SK-N-SH (cell line): ENCODE data around the gene RCE1. TPM values are rescaled to one million over a fixed set of nuclear protein-coding genes. Genes with fewer than 3 reads are reported as not detected.

Source experiments
- CTCF ChIA-PET: fragments of 300-600, 350-600 bp; formaldehyde crosslinking; extraction: SDS; loops from one replicate; lab custom pipeline; 2021; lab: Yijun Ruan, JAX
- POLR2A ChIA-PET: fragments of 350-600 bp; sonication (Branson Sonifier 250); formaldehyde crosslinking; extraction: SDS; loops from one replicate; lab custom pipeline; 2020; ENCODE audit warnings: antibody characterized with exemption, inconsistent platforms; lab: Yijun Ruan, JAX
- DNase-seq: peaks from one replicate; pipeline ENCODE4 v3.0.0; 2012
- H2AFZ ChIP-seq: fragments of 200-600 bp; sonication (generic); 2 replicates; pipeline ENCODE4 v1.8.1; 2016; ENCODE audit warnings: antibody characterized with exemption, mild to moderate bottlenecking, low read depth
- H3F3A ChIP-seq: fragments of 200-600 bp; sonication (generic); replicated peaks from 2 replicates; pipeline ENCODE3; 2016; ENCODE audit warnings: antibody characterized with exemption, mild to moderate bottlenecking; ENCODE audit not compliant: insufficient read depth
- H3K27ac ChIP-seq, 2 experiments: fragments of 200-500 bp in 1 of 2; fragments of 200-600 bp in 1 of 2; sonication (Bioruptor generic) in 1 of 2; sonication (generic), shearing (Covaris generic) in 1 of 2; 2 replicates each; pipeline versions ENCODE4 v1.5.1 to v1.6.1; 2014 to 2016; ENCODE audit warnings: low read depth in 2 of 2, inconsistent platforms in 1 of 2, low read length in 1 of 2, mild to moderate bottlenecking in 1 of 2, mixed read lengths in 1 of 2
- H3K27me3 ChIP-seq: fragments of 200-600 bp; sonication (generic), shearing (Covaris generic); 2 replicates; pipeline ENCODE4 v1.6.1; 2016; ENCODE audit warnings: mixed run types; ENCODE audit not compliant: insufficient read depth
- H3K36me3 ChIP-seq, 2 experiments: fragments of 200-500 bp in 1 of 2; fragments of 200-600 bp in 1 of 2; sonication (Bioruptor generic) in 1 of 2; sonication (generic) in 1 of 2; replicated peaks in 1 of 2; 2 replicates each; pipeline versions ENCODE3 to v1.5.1; 2014 to 2016; ENCODE audit warnings: low read length in 1 of 2, mild to moderate bottlenecking in 1 of 2; ENCODE audit not compliant: insufficient read depth in 2 of 2, control insufficient read depth in 1 of 2
- H3K4me1 ChIP-seq, 2 experiments: fragments of 200-500 bp in 1 of 2; fragments of 200-600 bp in 1 of 2; sonication (Bioruptor generic) in 1 of 2; sonication (generic), shearing (Covaris generic) in 1 of 2; 2 replicates each; pipeline versions ENCODE4 v1.5.1 to v1.6.1; 2014 to 2016; ENCODE audit warnings: low read depth in 1 of 2, low read length in 1 of 2, mixed run types in 1 of 2; ENCODE audit not compliant: insufficient read depth in 2 of 2, control insufficient read depth in 1 of 2
- H3K4me2 ChIP-seq: fragments of 200-600 bp; sonication (generic), shearing (Covaris generic); 2 replicates; pipeline ENCODE4 v1.6.1; 2017; ENCODE audit warnings: mixed run types
- H3K4me3 ChIP-seq, 2 experiments: fragments of 200-500 bp in 1 of 2; fragments of 200-600 bp in 1 of 2; sonication (Bioruptor generic) in 1 of 2; sonication (generic), shearing (Covaris generic) in 1 of 2; 2 replicates each; pipeline versions ENCODE4 v1.5.1 to v1.8.1; 2014 to 2016; ENCODE audit warnings: low read depth in 2 of 2, inconsistent platforms in 1 of 2, low read length in 1 of 2, mild to moderate bottlenecking in 1 of 2, mixed read lengths in 1 of 2, moderate library complexity in 1 of 2
- H3K79me2 ChIP-seq: fragments of 200-600 bp; sonication (generic); 2 replicates; pipeline ENCODE4 v1.8.1; 2017; ENCODE audit warnings: mild to moderate bottlenecking; ENCODE audit not compliant: insufficient read depth
- H3K9ac ChIP-seq: fragments of 200-600 bp; sonication (generic); 2 replicates; pipeline ENCODE4 v1.6.1; 2017; ENCODE audit warnings: mixed run types
- H3K9me2 ChIP-seq: fragments of 200-600 bp; sonication (generic); 2 replicates; pipeline ENCODE4 v1.6.1; 2017; ENCODE audit warnings: mixed run types
- H3K9me3 ChIP-seq: fragments of 200-600 bp; sonication (generic); 2 replicates; pipeline ENCODE4 v1.6.1; 2017; ENCODE audit warnings: mixed run types, mild to moderate bottlenecking, moderate library complexity
- H4K20me1 ChIP-seq: fragments of 200-600 bp; sonication (generic); 2 replicates; pipeline ENCODE4 v1.6.1; 2017; ENCODE audit warnings: mild to moderate bottlenecking, mixed run types; ENCODE audit not compliant: insufficient read depth
- EP300 ChIP-seq, 2 experiments: IDR thresholded peaks; 2 replicates each; pipeline versions ENCODE4 v1.4.0 to v1.6.1; 2012; ENCODE audit warnings: borderline replicate concordance in 1 of 2, low read depth in 1 of 2, low read length in 1 of 2
- EZH2phosphoT487 ChIP-seq: fragments of 200-600 bp; sonication (generic); IDR thresholded peaks from 2 replicates; pipeline ENCODE4 v1.6.1; 2017; ENCODE audit warnings: low read depth, mixed run types, mild to moderate bottlenecking, antibody characterized with exemption, moderate library complexity, borderline replicate concordance
- FOXM1 ChIP-seq: IDR thresholded peaks from 2 replicates; pipeline ENCODE4 v1.4.0; 2012; ENCODE audit warnings: low read depth, mild to moderate bottlenecking
- GATA2 ChIP-seq: sonication (generic); formaldehyde crosslinking; IDR thresholded peaks from 2 replicates; pipeline ENCODE4 v1.5.0; 2020; ENCODE audit warnings: mild to moderate bottlenecking, missing genetic modification reagents
- MXI1 ChIP-seq: IDR thresholded peaks from 2 replicates; pipeline ENCODE4 v1.6.1; 2012; ENCODE audit warnings: mild to moderate bottlenecking, low read depth, low read length, improper control_type of control experiment
- NFIC ChIP-seq: IDR thresholded peaks from 2 replicates; pipeline ENCODE4 v1.4.0; 2012; ENCODE audit warnings: borderline replicate concordance
- RCOR1 ChIP-seq: fragments of 150-350 bp; IDR thresholded peaks from 2 replicates; pipeline ENCODE4 v1.6.1; 2017; ENCODE audit warnings: antibody characterized with exemption, low read length
- TAF1 ChIP-seq: IDR thresholded peaks from 2 replicates; pipeline ENCODE4 v1.6.1; 2012; ENCODE audit warnings: low read depth, mild to moderate bottlenecking, low read length, moderate library complexity, borderline replicate concordance
- WGBS: methylation state at CpG from one replicate; pipeline ENCODE4 v1.1.6; 2017; ENCODE audit warnings: low lambda C conversion rate; 5-methylcytosine and 5-hydroxymethylcytosine counted together
- polyA plus RNA-seq, 3 experiments: library from polyadenylated mRNA; depleted of rRNA; stranded (reverse); fragments of >200 nt; gene quantifications; 2 replicates each; pipeline ENCODE4 v1.2.3, GENCODE V29; 2012
- TF ChIP-seq, protein P1 (sequence below): fragments of 150-350 bp; IDR thresholded peaks from 2 replicates; pipeline ENCODE4 v1.6.1; 2016; ENCODE audit warnings: mild to moderate bottlenecking, low read depth, low read length
- TF ChIP-seq, protein P2 (sequence below): IDR thresholded peaks from 2 replicates; pipeline ENCODE4 v1.6.1; 2012; ENCODE audit warnings: mild to moderate bottlenecking, low read depth, low read length, moderate library complexity

Gene RCE1
- polyA plus RNA-seq, 1 of the 3 experiments (the other 2 are of a cell fraction) = 25.0 TPM

DNA sequence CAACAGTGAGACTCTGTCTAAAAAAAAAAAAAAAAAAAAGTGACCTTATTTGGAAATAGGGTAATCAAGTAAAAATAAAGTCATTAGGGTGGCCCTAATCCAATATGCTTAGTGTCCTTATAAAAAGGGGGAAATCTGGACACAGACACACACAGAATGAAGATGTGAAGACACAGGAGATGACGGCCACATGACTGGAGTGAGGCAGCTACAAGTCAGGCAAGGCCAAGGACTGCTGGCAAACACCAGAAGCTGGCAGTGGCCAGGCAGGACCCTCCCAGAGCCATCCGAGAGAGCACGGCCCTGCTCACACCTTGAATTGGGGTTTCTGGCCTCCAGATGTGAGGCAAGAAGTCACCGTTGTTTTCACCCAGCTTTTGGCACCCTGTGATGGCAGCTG, 42.2 kb downstream of the RCE1 start:
- no peak overlapping the region for H2AFZ ChIP-seq
- no peaks in the 10 kb centered on the region for H3K36me3 ChIP-seq
- H3K9ac ChIP-seq = no peak overlapping the region
- WGBS = 91% methylated on average over 3 of the region's 4 CpGs
- peak overlapping the region in 1 of 2 experiments; percentile 61; a peak in 2 of 4 replicates for H3K27ac ChIP-seq
- no peaks in the 10 kb centered on the region for H3K9me3 ChIP-seq
- peaks cover 4 to 41% of the 10 kb centered on the region in 2 experiments; a peak in 2 of 4 replicates for H3K4me1 ChIP-seq
- no peaks in the 10 kb centered on the region for H3K79me2 ChIP-seq
- TF ChIP-seq EZH2phosphoT487 (no peak), MXI1 (0 out of 2 replicates have a peak, but pooled peaks have one; percentile 25), RCOR1 (peak; percentile 40; the same call in 1 of the 2 replicates)
- no peaks in the 10 kb centered on the region for H3K27me3 ChIP-seq
- POLR2A ChIA-PET = no interaction called here
- H3K4me3 ChIP-seq = no peak overlapping the region
- no peaks in the 10 kb centered on the region for H4K20me1 ChIP-seq
- DNase-seq = no peak
- H3F3A ChIP-seq = no peaks in the 10 kb centered on the region
- CTCF ChIA-PET = interaction anchor here (1.1 to 2.7 kb wide), 3 partner anchors 34 to 90 kb away, joined by 3 to 15 read pairs (median 9); partner anchors contain the start of gene C11orf86
- no peaks in the 10 kb centered on the region for H3K9me2 ChIP-seq
- H3K4me2 ChIP-seq = no peak overlapping the region

DNA sequence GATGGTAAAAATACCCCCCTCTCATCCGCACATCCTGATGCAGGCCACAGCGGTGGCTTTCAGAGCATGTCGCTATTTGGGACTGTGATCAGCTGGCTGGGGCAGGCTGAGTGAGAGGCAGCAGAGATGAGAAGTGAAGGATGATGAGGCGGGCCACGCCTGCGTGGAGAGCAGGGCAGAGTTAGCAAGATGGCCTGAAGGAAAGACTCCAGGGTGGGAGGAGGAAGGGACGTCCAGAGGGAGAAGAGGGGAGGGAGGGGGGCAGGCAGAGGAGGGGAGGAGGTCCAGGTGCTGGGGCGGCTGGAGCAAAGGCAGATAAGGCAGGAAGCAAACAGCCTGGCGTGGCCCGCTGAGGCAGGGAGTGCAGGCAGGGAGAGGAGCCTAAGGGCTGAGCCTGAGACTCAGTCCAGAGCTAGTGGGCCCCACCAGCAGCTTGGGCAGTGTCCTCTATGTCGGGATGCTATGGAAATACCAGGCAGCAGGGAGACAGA, 42.8 kb downstream of the RCE1 start:
- 84% methylated on average over 11 of the region's 11 CpGs for WGBS
- POLR2A ChIA-PET = no interaction called here

More for the DNA sequence above, 42.8 kb downstream of the RCE1 start:
- CTCF ChIA-PET = interaction anchor here (2.7 kb wide), 1 partner anchor 90 kb away, joined by 15 read pairs; the partner anchor contains the start of gene C11orf86
- Histone ChIP-seq H3K9me2 (no peaks in the 10 kb centered on the region), H3F3A (no peaks in the 10 kb centered on the region), H3K36me3 (no peaks in the 10 kb centered on the region), H2AFZ (no peak overlapping the region), H3K4me1 (peaks cover 4 to 36% of the 10 kb centered on the region in 2 experiments; a peak in 2 of 4 replicates), H3K9me3 (no peaks in the 10 kb centered on the region), H3K9ac (no peak overlapping the region), H3K27me3 (no peaks in the 10 kb centered on the region), H3K4me2 (no peak overlapping the region), H3K79me2 (no peaks in the 10 kb centered on the region), H4K20me1 (no peaks in the 10 kb centered on the region), H3K4me3 (no peak overlapping the region), H3K27ac (peak overlapping the region in 1 of 2 experiments; percentile 61; a peak in 2 of 4 replicates)
- peak; percentile 77 for DNase-seq
- TF ChIP-seq TAF1 (no peak), EP300 (IDR thresholded peaks at IDR 0.05; ENCODE audit: borderline replicate concordance in 1 of 2, low read depth in 1 of 2, low read length in 1 of 2) (peak in 1 of 2 experiments; percentile 5; a peak in 1 of 4 replicates), GATA2 (CRISPR knock-in tag) (peak; percentile 36; the same call in 1 of the 2 replicates), FOXM1 (no peak), NFIC (no peak), RCOR1 (no peak)
- TF ChIP-seq, protein P1, sequence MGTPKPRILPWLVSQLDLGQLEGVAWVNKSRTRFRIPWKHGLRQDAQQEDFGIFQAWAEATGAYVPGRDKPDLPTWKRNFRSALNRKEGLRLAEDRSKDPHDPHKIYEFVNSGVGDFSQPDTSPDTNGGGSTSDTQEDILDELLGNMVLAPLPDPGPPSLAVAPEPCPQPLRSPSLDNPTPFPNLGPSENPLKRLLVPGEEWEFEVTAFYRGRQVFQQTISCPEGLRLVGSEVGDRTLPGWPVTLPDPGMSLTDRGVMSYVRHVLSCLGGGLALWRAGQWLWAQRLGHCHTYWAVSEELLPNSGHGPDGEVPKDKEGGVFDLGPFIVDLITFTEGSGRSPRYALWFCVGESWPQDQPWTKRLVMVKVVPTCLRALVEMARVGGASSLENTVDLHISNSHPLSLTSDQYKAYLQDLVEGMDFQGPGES = no peak
- TF ChIP-seq, protein P2, sequence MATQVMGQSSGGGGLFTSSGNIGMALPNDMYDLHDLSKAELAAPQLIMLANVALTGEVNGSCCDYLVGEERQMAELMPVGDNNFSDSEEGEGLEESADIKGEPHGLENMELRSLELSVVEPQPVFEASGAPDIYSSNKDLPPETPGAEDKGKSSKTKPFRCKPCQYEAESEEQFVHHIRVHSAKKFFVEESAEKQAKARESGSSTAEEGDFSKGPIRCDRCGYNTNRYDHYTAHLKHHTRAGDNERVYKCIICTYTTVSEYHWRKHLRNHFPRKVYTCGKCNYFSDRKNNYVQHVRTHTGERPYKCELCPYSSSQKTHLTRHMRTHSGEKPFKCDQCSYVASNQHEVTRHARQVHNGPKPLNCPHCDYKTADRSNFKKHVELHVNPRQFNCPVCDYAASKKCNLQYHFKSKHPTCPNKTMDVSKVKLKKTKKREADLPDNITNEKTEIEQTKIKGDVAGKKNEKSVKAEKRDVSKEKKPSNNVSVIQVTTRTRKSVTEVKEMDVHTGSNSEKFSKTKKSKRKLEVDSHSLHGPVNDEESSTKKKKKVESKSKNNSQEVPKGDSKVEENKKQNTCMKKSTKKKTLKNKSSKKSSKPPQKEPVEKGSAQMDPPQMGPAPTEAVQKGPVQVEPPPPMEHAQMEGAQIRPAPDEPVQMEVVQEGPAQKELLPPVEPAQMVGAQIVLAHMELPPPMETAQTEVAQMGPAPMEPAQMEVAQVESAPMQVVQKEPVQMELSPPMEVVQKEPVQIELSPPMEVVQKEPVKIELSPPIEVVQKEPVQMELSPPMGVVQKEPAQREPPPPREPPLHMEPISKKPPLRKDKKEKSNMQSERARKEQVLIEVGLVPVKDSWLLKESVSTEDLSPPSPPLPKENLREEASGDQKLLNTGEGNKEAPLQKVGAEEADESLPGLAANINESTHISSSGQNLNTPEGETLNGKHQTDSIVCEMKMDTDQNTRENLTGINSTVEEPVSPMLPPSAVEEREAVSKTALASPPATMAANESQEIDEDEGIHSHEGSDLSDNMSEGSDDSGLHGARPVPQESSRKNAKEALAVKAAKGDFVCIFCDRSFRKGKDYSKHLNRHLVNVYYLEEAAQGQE = no peak
